ENCODE data around the gene SMAD7. TPM values are rescaled to one million over a fixed set of nuclear protein-coding genes. Genes with fewer than 3 reads are reported as not detected.

SMAD7 gene
- total RNA-seq, 1 donor from 2014 or later, result 34.1 TPM

- Histone ChIP-seq H3K27ac (peak overlapping the region; percentile 75), H3K4me3 (peak overlapping the region; percentile 31 to 33), H3K4me1 (peaks cover 79% of the 10 kb centered on the region), H3K36me3 (peaks cover 0 to 15% of the 10 kb centered on the region in 2 donors), H3K27me3 (no peaks in the 10 kb centered on the region), H3K9me3 (no peaks in the 10 kb centered on the region)
- TF ChIP-seq POLR2A (IDR thresholded peaks at IDR 0.05) (no peak), CTCF (IDR thresholded peaks at IDR 0.05) (no peak), POLR2AphosphoS5 (IDR thresholded peaks at IDR 0.05; ENCODE audit: insufficient read depth in 1 of 2, low read depth in 1 of 2) (no peak)
- no peak for DNase-seq (ENCODE audit: extremely low spot score in 2 of 2)
- intact Hi-C loops (cut with DNase I), result no loop called here
Measured at GRCh38 chr18:48922226-48922800, 28.5 kb downstream of the SMAD7 start.

DNA sequence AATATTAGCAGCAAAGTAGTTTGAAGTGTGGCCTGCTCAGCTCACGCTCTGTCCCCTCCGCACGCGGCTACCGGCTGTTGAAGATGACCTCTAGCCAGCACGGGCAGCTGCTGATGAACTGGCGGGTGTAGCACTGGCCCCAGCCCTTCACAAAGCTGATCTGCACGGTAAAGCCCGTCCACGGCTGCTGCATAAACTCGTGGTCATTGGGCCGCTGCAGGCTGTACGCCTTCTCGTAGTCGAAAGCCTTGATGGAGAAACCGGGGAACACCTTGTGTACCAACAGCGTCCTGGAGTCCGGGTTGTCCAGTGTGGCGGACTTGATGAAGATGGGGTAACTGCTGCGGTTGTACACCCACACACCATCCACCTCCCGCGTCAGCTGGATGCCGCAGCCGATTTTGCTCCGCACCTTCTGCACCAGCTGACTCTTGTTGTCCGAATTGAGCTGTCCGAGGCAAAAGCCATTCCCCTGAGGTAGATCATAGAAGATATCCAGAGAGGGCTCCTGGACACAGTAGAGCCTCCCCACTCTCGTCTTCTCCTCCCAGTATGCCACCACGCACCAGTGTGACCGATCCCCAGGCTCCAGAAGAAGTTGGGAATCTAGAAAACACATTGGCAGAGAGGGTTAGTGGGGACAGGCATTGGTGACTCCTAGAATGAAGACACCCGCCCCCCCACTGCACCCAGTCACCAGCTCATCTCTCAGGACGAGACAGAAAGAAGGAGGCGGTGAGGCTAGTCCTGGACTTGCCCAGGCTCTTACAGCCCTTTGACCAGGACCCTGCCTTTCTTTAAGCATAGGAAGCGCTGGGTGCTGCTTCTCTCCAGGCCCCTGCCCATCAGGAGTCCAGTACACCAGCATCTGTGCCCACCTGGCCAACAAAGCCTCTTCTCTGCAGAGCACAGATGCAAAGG lies 29.2 kb downstream of the SMAD7 start:
- H3K27ac ChIP-seq, result peak overlapping the region; percentile 75
- H3K4me3 ChIP-seq, result no peak overlapping the region
- H3K36me3 ChIP-seq, result peaks cover 0 to 15% of the 10 kb centered on the region in 2 donors
- H3K27me3 ChIP-seq, result no peaks in the 10 kb centered on the region
- DNase-seq (ENCODE audit: extremely low spot score in 2 of 2), result no peak
- intact Hi-C loops (cut with DNase I), result no loop called here
- peaks cover 71% of the 10 kb centered on the region for H3K4me1 ChIP-seq
- H3K9me3 ChIP-seq, result no peaks in the 10 kb centered on the region
- TF ChIP-seq POLR2A (IDR thresholded peaks at IDR 0.05) (no peak), CTCF (IDR thresholded peaks at IDR 0.05) (no peak), POLR2AphosphoS5 (IDR thresholded peaks at IDR 0.05; ENCODE audit: insufficient read depth in 1 of 2, low read depth in 1 of 2) (no peak)

DNA sequence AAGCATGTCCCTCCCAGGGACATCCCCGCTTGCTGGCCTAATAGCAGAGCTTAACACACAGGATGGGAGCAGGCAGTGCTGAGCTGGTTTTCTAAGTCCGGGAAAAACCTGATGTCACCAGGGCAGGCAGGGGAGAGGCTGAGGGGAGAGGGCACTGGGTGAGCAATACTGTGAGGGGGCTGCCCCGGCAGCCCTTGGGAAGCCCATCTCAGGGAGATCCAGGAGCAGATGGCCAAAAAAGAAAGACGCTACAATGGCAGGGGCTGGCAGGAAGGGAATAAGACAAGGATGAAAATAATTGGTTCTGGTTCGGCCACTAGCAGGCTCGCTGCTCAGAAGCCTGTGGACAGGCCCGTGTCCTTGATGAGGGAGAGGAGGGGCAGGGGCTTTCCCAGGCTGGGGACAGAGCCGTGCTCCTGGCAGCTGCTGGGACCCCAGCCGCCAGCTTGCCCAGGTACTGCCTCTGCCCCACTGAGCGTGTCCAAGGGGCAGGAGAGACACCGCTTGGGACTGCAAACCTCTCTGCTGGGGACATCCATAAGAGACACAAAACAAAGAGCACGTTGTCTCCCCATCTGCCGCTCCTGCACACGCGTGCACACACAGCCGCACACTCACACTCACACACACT lies 30.2 kb downstream of the SMAD7 start:
- Histone ChIP-seq H3K36me3 (peaks cover 0 to 15% of the 10 kb centered on the region in 2 donors), H3K27me3 (no peaks in the 10 kb centered on the region), H3K4me1 (peaks cover 66% of the 10 kb centered on the region), H3K9me3 (no peaks in the 10 kb centered on the region), H3K4me3 (no peak overlapping the region), H3K27ac (peak overlapping the region; percentile 27)
- intact Hi-C loops (cut with DNase I), result no loop called here
- TF ChIP-seq POLR2AphosphoS5 (IDR thresholded peaks at IDR 0.05; ENCODE audit: insufficient read depth in 1 of 2, low read depth in 1 of 2) (no peak), CTCF (IDR thresholded peaks at IDR 0.05) (no peak), POLR2A (IDR thresholded peaks at IDR 0.05) (no peak)
- peak in 1 of 2 donors; percentile 79 for DNase-seq (ENCODE audit: extremely low spot score in 2 of 2)

- H3K4me1 ChIP-seq, result peaks cover 66% of the 10 kb centered on the region
Measured at GRCh38 chr18:48919547-48919946, 31.2 kb downstream of the SMAD7 start.

More at GRCh38 chr18:48919547-48919946, 31.2 kb downstream of the SMAD7 start:
- H3K4me3 ChIP-seq, result no peak overlapping the region
- H3K27me3 ChIP-seq, result no peaks in the 10 kb centered on the region
- no peak overlapping the region for H3K27ac ChIP-seq
- DNase-seq (ENCODE audit: extremely low spot score in 2 of 2), result peak in 1 of 2 donors; percentile 78
- peaks cover 0 to 15% of the 10 kb centered on the region in 2 donors for H3K36me3 ChIP-seq
- H3K9me3 ChIP-seq, result no peaks in the 10 kb centered on the region
- no peak for TF ChIP-seq POLR2A (IDR thresholded peaks at IDR 0.05)
- no peak for TF ChIP-seq CTCF (IDR thresholded peaks at IDR 0.05)
- no peak for TF ChIP-seq POLR2AphosphoS5 (IDR thresholded peaks at IDR 0.05; ENCODE audit: insufficient read depth in 1 of 2, low read depth in 1 of 2)
- intact Hi-C loops (cut with DNase I), result no loop called here

Data from vagina (tissue), 2 donors.